ENCODE data around the gene CES4A.
"Not testable (repeated sequence)": the region's sequence is repeated elsewhere in the genome, so short reads cannot be mapped to it uniquely, and the experiment has no call there.

The CES4A gene

DNA sequence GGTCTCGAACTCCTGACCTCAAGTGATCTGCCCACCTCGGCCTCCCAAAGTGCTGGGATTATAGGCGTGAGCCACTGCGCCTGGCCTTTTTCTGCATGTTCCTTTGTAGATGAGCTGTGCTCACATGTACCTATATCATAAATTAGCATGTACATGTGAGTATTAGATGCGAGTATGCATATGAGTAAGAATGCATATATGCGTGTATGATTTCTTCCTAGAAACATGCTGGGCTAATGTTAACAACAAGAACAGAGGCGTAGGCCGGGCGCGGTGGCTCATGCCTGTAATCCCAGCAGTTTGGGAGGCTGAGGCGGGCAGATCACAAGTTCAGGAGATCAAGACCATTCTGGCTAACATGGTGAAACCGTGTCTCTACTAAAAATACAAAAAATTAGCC is 5.2 kb downstream of the CES4A start:
- not testable (repeated sequence) for DNase-seq

DNA sequence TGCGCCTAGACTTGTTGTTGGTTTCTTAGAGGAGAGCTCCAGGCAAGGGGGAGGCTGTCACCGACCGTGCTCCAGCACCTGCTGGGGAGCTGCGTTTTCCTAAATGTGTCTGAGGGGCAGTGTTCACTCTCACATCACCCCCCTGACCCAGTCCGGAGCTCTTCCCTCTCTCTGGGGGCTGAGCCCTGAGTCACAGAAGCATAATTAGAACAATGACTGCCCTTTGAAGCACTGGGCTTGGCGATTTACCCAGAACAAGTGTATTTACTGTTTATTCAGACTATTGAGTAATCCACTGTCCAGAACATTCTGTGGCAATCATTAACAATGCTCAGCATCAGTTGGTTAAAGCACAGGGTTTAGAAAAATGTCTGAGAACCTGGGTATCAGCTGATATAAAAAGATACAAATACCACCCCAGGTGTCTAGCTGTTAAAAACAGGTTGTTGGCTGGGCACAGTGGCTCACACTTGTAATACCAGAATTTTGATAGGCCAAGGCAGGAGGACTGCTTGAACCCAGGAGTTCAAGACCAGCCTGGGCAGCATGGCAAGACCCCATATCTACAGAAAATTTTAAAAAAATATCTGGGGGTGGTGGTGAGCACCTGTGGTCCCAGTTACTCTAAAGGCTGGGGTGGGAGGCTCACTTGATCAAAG is 8.1 kb downstream of the CES4A start:
- no peak for DNase-seq

DNA sequence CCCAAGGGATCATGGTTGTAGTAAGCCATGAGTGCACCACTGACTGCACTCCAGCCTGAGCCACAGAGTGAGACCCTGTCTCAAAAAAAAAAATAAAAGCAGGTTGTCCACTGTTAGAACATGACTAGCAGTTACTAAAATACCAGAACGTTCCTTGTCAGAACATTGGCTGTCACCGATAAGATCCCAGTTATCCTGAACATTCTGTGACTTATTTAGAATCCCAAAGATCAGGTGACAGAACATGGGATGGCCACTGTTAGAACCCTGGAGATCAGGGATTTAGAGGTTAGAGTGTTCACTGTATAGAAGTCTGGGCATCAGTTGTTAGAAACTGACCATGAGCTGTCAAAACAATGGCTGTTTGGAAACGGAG is 8.6 kb downstream of the CES4A start:
- no peak for DNase-seq

DNA sequence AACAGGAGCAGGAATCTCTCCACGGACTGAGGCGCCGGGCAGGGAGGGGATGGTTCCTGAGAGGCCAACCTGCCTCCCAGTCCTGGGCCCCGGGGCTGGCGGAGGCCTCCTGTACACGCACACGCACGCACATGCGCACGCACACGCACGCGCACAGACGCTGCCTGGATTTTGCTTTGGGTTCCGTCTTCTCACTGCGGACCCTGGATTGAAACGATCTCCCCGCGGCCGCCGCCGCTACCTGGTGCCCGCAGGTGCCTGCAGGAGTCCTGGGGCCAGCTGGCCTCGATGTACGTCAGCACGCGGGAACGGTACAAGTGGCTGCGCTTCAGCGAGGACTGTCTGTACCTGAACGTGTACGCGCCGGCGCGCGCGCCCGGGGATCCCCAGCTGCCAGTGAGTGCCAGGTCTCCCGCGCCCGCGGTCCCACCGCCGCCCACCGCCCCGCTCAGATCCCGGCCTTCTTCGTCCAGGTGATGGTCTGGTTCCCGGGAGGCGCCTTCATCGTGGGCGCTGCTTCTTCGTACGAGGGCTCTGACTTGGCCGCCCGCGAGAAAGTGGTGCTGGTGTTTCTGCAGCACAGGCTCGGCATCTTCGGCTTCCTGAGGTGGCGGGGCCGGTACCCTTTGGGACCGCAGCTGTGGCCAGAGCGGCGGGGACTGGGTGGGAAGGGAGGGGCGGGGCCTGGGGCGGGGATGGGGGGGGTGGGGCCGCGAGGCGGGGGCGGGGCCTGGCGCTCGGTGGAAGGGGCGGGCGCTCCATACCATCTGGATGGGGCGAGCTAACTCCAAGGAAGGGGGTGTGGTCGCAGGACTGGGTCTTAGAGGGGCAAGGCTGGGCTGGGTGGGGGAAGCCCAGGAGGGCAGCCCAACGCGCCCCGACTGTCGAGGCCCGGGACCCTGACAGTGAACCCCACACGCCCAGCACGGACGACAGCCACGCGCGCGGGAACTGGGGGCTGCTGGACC is 12.3 kb downstream of the CES4A start:
- peak; percentile 68 for DNase-seq

DNA sequence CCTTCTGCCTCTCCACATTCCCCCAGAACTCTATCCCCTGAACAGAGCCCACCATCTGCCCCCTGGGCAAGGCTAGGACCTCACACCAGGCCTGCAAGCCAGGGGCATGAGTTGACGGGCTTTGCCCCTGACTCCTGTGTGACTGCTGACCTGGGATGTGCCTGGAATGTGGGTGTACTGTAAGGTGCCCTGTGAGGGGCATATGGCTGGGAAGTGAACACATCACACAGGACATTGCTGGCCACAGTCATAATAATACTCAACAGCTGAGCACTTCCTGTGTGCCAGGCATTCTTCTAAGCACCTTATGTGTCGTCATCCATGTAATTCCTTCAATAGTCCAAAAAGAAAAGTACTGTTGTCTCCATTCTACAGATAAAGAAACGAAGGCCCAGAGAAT is 13.3 kb downstream of the CES4A start:
- DNase-seq: no peak

DNA sequence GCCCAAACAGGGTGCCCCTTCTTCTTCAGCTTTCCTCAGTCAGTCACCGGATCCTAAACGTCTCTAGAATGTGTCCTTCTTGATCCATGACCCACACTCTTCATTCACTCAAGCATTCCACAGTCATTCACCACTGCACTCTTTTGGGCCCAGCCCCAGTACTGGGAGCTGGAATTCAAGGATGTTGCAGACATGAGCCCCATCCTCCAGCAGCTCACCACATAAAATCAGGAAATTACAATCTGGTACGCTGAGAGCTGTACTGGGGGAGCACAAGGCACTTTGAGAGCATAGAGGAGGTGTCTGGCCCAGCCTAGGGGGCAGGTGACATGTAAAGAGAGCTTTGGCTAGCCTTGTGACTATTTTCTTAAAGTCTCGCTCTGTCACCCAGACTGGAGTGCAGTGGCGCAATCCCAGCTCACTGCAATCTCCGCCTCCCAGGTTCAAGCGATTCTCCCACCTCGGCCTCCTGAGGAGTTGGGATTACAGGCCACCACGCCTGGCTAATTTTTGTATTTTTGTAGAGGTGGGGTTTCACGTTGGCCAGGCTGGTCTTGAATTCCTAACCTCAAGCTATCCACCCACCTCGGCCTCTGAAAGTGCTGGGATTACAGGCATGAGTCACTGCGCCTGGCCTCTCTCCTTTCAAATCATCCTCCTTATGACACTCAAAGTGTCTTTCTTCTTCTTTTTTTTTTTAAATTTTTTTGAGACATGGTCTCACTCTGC is 18.7 kb downstream of the CES4A start:
- no peak for DNase-seq

DNA sequence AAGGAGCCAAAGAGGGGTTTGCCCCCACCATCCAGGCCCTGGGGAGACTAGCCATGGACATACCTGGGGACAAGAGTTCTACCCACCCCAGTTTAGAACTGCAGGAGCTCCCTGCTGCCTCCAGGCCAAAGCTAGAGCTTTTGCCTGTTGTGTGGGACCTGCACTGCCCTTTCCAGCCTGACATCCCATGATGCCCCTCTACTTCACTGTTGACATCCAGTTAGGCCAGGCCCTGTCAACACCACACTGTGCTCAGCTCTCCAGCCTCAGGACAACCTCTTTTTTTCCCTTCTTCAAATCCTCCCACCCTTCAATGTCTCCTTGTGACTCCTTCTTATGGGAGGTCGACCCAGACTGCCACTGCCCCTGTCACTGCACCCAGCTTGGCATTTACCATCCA is 20.8 kb downstream of the CES4A start:
- no peak for DNase-seq

DNA sequence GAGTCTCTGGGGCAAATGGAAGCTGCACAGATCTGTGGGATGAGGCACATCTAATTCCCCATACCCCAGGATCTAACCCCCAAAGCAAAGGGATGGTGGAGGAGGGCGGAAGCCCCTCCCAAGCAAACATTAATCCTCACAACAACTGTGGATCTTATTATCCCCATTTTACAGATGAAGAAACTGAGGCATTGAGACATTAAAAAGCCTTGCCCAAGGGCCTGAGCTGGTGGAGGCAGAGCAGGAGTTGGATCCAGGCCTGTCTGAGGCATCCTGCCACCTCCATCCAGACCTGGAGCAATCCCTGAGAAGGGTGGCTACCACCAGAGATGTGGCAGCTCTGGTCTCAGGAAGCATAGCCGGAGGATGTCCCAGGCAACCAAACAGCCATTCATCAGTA is 22.9 kb downstream of the CES4A start:
- no peak for DNase-seq

DNA sequence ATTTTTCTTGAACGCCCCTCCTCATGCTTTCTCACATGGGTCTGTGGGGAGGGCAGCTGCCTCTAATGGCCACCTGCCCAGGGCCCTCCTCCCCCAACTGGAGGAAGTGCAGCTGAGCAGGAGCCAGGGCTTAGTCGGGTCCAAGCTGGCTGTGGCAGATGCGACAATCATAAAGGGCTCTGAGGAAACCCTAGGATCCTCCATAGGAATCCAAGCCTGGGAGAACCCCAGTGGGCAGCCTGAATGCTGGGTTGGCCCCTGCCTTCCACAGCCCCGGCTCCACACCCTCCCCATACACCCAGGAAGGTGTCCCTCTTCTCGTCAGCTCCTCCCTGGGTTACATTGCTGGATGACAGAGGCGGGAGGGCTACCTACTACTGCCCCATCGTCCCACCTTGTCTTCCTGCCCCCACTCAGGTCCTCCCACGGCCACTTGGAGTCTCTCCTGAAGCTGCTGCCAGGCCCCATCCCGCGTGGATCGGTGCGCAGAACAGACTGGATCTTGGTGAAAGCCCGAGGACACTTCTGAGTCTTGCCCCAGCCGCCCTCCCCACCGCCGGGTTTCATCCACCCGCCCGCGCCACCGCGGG is 24.9 kb downstream of the CES4A start:
- DNase-seq: no peak

DNA sequence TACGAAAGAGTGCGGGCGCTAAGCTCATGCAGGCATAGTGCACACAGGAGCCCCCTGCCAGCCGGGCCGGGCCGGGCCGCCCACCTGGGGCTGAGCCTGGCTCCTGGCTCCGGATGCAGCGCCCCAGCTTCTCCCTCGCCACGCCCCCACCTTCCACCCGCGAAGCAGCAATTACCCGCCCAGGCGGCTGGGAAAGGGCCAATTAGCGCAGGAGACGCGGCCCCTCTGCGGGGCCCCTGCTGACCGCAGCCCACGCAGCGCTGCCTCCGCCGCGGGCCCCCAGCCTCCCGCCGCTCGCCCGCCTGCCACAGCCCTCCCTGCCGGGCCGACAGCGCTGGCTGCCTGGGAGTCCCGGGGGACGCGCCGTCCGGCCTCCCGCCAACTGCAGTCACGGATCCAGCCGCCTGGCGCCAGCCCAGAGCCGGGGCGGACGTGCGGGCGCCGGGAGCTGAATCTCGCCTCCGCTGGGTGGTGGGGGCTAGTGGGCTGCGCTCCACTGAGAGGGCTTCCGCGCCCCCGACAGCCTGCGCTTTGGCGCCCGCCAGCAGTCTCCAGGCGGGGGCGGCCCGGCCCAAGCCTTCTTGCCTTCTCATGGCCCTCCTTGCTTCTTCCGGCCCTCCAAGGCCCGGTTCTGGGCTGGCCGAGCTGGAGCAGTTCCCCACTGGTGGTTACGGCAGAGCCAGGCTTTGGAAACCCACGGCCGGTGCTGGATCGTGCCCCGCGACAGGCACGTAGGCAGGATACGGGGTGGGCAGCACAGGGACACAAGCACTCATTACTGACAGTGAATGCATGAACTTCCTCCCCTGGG is 25.6 kb downstream of the CES4A start:
- DNase-seq: peak; percentile 76

DNA sequence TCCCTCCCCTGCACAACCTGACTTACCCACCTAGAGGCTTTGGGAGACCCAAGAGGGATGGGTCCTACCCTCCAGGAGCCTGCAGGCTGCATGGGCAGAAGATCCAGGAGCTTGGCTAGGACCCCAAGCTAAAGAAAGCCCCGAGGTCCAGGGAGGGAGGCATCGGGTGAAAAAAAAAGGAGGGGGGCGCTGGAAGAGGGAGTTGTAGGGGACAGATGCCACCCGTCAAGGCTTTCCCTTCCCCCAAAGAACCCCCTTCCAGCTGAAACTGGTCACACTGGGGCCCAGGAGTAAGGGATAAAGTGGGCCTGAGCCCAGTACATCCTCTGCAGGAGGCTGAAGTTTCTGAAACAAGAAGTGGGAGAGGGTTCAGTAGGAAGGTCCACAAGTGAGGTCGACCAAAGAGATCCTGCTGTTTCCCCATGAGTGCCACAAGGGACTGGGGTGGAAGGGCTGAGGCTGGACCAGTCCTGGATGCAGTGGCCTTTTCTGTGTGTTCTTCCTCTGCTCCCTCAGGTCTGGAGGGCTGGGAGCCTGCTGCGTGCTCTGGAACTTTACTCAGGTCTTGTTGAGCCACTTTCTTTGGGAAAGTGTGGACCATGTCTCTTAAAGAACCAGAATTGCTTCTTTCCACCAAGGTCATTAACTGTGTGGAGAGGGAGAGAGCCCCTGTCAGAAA is 26.4 kb downstream of the CES4A start:
- no peak for DNase-seq

DNA sequence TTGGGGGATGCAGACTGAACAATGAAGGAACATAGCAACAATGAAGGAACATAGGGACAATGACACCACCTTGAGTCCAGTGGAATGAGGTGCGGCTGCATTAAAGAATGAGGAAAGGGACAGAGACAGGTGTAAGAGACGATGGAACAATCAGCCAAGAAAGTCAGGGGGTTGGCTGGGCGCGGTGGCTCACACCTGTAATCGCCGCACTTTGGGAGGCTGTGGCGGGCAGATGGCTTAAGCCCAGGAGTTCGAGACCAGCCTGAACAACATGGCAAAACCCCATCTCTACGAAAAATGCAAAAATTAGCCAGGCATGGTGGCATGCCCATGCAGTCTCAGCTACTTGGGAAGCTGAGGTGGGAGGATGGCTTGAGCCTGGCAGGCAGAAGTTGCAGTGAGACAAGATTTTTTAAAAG is 26.9 kb downstream of the CES4A start:
- no peak for DNase-seq

DNA sequence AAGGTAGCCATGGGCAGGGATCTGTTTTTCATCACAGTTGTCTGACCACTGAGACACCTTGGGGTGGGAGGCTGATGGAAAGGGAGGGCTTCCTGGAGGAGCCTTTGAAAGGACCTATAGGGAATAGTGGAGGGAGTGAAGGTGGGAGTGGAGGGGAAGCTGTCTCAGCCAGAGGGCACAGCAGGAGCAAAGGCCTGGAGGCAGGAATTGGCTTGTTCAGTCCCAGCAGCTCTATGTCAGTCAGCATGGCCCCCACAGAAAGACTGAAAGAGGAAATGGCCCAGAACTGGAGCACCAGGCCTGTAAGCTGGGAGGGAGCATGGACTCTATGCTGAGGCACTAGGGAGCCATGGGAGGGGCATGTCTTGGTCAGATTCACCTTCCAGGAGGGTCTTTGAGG is 27.8 kb downstream of the CES4A start:
- DNase-seq: no peak

DNA sequence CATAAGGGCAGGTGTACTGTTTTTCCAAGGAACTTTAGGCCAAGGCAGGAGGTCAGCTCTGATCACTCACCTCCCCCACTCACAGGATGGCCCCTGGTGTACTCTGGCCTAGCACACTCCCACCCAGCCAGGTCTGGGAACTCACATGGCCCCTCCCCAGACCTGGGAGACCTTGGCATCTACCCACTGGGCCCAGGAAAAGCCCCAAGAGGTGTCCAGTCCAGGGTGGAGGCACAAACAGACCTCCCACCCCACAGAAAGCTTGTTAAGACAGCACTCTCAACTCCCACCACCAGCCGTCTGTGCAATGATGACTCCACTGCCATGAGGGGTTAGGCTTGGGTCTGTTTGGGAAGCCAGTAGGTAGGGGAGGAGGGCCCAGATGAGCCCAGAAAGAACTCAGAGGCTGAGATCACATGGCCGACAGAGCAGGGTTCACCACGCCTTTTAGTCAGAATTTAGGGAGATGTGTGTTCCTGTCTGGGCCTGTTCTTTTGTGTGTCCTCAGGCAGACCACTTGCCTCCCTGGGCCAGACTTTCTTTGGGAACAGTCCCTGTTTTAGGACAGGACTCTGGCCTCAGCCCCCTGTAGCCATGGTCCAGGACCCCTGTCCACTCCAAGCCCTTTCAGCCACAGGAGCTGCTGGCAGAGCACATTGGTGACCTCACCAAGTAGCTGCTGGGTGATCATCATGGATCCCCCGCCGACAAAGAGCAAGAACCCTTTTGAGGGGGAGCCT is 28.5 kb downstream of the CES4A start:
- no peak for DNase-seq

DNA sequence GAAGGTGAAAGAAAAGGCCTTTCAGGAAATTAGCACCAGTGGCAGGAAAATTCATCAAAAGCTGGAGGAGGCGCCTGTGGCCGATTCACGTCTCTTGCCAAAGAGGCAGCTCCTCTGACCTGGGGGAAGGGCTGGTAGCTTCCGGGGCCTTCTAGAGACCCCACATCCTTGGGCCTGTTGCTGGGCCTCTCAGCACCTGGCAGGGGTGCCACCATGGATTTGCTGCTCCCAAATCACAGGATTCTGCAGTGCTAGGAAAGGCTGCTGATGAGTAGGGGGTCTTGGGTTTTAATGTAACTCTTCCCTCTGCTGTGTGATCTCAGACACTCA is 29.0 kb downstream of the CES4A start:
- DNase-seq: no peak

DNA sequence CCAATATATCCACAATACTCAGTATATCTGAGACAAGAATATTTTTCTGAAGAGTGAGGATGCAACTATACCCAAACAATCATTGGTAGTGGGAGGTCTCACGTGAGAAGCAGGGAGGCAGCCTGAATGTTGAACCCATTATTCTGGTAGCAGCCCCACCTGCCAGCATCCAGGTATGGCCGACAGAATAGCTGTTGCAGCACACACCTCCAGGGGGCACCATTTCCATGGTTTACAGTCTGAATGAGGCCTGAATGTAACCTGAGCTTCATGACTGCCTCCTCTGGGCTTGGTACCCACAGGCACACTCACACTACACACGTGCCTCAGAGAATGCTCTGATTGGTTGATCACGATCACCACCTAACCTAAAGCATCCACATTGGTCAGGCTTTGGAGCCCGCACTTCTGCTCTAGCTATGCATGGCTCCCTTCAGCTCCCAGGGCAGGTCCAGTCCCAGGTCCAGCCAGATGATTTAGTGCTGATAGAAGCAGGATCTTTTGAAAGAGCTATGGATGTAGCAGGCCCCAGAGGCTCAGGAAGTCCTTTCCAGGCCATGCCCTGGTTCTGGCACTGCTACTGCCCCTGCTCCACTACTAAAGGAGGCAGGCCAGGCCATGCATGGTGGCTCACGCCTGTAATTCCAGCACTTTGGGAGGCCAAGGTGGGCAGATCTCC is 29.6 kb downstream of the CES4A start:
- DNase-seq: peak; percentile 88

DNA sequence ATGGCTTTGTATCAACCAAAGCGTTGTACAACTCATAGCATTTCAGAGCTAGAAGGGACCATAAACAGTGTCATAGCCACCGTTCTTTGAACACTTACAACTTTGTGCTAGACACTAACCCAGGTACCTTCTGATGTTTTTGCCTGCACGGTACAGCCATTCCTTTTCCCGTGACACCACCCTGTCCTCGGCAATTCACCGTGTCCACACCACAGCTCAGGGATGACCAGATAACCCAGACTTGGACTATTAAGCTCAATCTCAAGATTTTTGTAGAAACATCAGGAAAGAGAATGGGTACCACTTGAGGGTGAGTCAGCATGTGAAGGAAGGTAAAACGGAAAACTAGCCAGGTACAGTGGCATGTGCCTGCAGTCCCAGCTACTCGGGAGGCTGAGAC is 30.8 kb downstream of the CES4A start:
- DNase-seq: no peak

DNA sequence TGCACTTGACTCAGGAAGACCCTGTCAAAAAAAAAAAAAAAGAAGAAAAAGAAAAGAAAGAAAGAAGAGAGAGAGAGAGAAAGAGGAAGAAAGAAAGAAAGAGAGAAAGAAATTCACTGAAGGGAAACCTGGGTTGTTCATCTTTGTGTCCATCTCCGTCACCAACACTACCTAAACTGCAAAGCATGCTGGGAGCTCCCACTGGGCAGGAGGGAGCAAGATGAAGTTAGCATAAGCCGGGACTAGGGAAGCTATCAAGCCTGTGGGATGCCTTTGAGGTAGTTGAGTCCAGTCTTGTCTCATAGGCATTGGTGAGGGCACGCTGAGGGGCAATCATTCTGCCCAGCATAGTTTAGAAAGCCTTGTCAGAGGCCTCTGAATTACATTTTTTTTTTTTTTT is 32.9 kb downstream of the CES4A start:
- DNase-seq: no peak

DNA sequence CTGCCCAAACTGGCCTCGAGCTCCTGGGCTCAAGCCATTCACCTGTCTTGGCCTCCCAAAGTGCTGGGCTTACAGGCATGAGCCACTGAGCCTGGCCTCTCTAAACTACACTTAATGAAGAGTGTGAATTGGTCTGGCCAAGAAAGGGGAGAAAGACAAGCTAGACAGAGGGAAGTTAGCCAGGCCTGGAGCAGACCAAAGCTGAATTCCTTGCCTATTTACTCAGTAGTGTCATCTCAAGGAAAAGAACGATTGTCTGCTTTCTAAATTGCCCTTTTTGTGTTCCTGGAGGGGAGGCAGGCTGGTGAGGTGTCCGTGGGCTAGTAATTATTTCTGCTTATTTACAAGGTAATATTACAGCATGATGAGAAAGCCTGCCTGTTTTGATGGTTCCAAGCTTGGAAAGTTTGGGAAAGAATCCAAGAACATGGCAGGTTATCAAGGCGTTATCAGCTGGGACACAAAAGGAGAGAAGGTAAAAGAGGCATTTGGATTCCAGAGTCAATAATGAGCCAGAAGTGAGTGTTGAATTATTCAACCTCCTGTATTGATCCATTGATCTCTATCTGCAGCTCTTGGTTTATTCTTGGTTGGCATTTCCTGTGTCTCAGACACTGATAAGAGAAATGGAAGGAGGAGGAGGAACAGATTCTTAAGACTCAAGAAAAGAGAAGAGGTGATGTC is 34.3 kb downstream of the CES4A start:
- DNase-seq: no peak

DNA sequence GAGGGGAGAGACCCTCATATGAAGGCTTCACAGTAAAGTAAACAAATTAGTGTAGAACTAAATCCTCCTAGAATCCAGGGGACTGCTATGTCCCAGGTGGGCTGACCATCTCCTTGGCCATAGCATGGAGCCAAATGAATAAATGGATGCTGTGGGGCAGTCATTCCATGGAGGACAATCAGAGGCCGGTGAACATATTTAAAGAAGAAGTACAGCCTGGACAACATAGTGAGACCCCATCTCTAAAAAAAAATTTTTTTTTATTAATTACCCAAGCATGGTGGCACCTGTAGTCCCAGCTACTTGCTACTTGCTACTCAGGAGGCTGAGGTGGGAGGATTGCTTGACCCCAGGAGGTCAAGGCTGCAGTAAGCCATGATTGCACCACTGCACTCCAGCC is 35.3 kb downstream of the CES4A start:
- no peak for DNase-seq

Measured in CD4-positive, alpha-beta T cell treated with Interleukin-6 for 4 hours (primary cell).